Ishikawa (cell line): ENCODE data around the gene DNER.

Source experiments
- CEBPB ChIP-seq: IDR thresholded peaks from 2 replicates; pipeline ENCODE4 v1.6.1; 2012
- CREB1 ChIP-seq: IDR thresholded peaks from 2 replicates; pipeline ENCODE4 v1.6.1; 2012; ENCODE audit warnings: low read depth
- EGR1 ChIP-seq: IDR thresholded peaks from 2 replicates; pipeline ENCODE4 v1.6.1; 2012
- EP300 ChIP-seq: IDR thresholded peaks from 2 replicates; pipeline ENCODE4 v1.6.1; 2012; ENCODE audit warnings: borderline replicate concordance
- FOXM1 ChIP-seq: IDR thresholded peaks from 2 replicates; pipeline ENCODE4 v1.6.1; 2012; ENCODE audit warnings: low read depth, borderline replicate concordance
- MAX ChIP-seq: IDR thresholded peaks from 2 replicates; pipeline ENCODE4 v1.6.1; 2012
- NFIC ChIP-seq: IDR thresholded peaks from 2 replicates; pipeline ENCODE4 v1.6.1; 2012
- RAD21 ChIP-seq: IDR thresholded peaks from 2 replicates; pipeline ENCODE4 v1.6.1; 2012; ENCODE audit warnings: low read depth
- REST ChIP-seq: IDR thresholded peaks from 2 replicates; pipeline ENCODE4 v1.6.1; 2012; ENCODE audit warnings: low read depth, mild to moderate bottlenecking
- TAF1 ChIP-seq: IDR thresholded peaks from 2 replicates; pipeline ENCODE4 v1.6.1; 2012; ENCODE audit warnings: low read depth, mild to moderate bottlenecking
- TCF12 ChIP-seq: IDR thresholded peaks from 2 replicates; pipeline ENCODE4 v1.6.1; 2012; ENCODE audit warnings: low read depth
- TEAD4 ChIP-seq: IDR thresholded peaks from 2 replicates; pipeline ENCODE4 v1.6.1; 2012
- USF1 ChIP-seq: IDR thresholded peaks from 2 replicates; pipeline ENCODE4 v1.6.1; 2012
- YY1 ChIP-seq: IDR thresholded peaks from 2 replicates; pipeline ENCODE4 v1.6.1; 2012; ENCODE audit warnings: low read depth
- ZBTB7A ChIP-seq: IDR thresholded peaks from 2 replicates; pipeline ENCODE4 v1.6.1; 2012; ENCODE audit warnings: low read depth

Gene DNER

GRCh38 chr2:229612384-229612971 lies 101.9 kb downstream of the DNER start:
- TF ChIP-seq TAF1 (no peak), REST (no peak)

- TF ChIP-seq TEAD4 (no peak), NFIC (no peak), EGR1 (no peak), EP300 (no peak), ZBTB7A (no peak), CREB1 (no peak), MAX (no peak), YY1 (no peak), FOXM1 (no peak), TAF1 (no peak), RAD21 (no peak), CEBPB (no peak), TCF12 (no peak), USF1 (no peak), REST (no peak)
These were observed 103.0 kb downstream of the DNER start for GRCh38 chr2:229611360-229611759.

GRCh38 chr2:229610872-229611271 lies 103.5 kb downstream of the DNER start:
- TF ChIP-seq MAX = no peak
- TF ChIP-seq YY1 = no peak
- no peak for TF ChIP-seq CEBPB
- no peak for TF ChIP-seq ZBTB7A
- no peak for TF ChIP-seq CREB1
- no peak for TF ChIP-seq EGR1
- no peak for TF ChIP-seq REST
- no peak for TF ChIP-seq TEAD4
- TF ChIP-seq TCF12 = no peak
- TF ChIP-seq NFIC = no peak
- TF ChIP-seq USF1 = no peak
- no peak for TF ChIP-seq FOXM1
- TF ChIP-seq EP300 = no peak
- TF ChIP-seq TAF1 = no peak
- no peak for TF ChIP-seq RAD21

- no peak for TF ChIP-seq EP300
- TF ChIP-seq TCF12 = no peak
- no peak for TF ChIP-seq REST
- TF ChIP-seq FOXM1 = no peak
- TF ChIP-seq ZBTB7A = no peak
- TF ChIP-seq TEAD4 = no peak
These were observed 104.0 kb downstream of the DNER start for GRCh38 chr2:229610333-229610732.
